SU-DHL-6 (cell line): Measurements from ENCODE around the gene SOX13.

Source experiments
- CTCF ChIP-seq: fragments of 200-600 bp; sonication (generic); IDR thresholded peaks from one replicate; pipeline ENCODE4 v1.5.1; 2017; ENCODE audit warnings: antibody characterized with exemption, mild to moderate bottlenecking, low read length, moderate library complexity; ENCODE audit not compliant: insufficient read depth, poor library complexity, severe bottlenecking
- EZH2phosphoT487 ChIP-seq: fragments of 200-600 bp; sonication (generic), shearing (Covaris generic); conservative IDR thresholded peaks from 2 replicates; pipeline ENCODE4 v1.6.1; 2018; ENCODE audit warnings: mild to moderate bottlenecking, antibody characterized with exemption, low read length, moderate library complexity, mixed read lengths

- TF ChIP-seq CTCF (no peak), EZH2phosphoT487 (no peak)
Measured at GRCh38 chr1:204142032-204142974, 69.4 kb downstream of the SOX13 start.
